ENCODE results near the gene SIL1.

DNA sequence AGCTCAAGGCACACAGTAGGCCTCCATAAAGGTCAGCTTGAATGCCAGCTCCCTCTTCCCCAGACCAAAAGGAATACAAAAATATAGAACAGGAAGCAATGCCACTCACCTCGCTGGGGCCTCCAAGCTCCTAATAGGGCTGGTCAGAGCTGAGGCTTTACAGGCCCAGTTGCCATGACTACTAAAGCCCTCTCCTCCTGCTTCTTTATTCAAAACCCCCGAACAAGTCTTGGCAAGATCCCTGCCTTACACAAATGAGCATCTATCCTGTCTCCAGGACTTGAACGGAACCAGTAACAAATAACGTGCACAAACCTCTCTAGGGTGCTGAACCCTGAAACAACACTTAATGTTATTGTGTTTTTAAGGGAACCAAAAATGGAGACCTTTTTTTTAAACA, 136.3 kb downstream of the SIL1 start:
- TF ChIP-seq, protein P1, sequence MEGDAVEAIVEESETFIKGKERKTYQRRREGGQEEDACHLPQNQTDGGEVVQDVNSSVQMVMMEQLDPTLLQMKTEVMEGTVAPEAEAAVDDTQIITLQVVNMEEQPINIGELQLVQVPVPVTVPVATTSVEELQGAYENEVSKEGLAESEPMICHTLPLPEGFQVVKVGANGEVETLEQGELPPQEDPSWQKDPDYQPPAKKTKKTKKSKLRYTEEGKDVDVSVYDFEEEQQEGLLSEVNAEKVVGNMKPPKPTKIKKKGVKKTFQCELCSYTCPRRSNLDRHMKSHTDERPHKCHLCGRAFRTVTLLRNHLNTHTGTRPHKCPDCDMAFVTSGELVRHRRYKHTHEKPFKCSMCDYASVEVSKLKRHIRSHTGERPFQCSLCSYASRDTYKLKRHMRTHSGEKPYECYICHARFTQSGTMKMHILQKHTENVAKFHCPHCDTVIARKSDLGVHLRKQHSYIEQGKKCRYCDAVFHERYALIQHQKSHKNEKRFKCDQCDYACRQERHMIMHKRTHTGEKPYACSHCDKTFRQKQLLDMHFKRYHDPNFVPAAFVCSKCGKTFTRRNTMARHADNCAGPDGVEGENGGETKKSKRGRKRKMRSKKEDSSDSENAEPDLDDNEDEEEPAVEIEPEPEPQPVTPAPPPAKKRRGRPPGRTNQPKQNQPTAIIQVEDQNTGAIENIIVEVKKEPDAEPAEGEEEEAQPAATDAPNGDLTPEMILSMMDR (IDR thresholded peaks at IDR 0.05), result no peak
- TF ChIP-seq EP300 (IDR thresholded peaks at IDR 0.05), result no peak
